ENCODE measurements around the gene NOS1.

Gene NOS1

DNA sequence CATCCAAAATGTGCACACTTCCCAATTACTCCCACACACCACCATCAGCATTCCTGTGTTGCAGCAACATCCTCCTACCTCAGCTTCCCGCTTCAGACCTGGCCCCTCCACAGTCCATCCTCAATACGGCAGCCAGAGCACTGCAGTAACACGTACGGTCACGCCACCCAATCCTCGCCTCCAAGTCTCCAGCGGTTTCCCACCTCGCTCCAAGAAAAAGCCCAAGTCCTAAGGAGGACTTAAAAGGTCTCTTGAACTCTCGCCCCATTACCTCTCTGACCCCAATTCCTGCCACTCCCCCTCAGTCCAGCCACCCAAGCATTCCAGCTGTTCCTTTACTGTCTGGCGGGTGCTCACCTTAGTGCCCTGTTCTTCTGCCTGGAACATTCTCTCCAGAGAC lies 183.1 kb downstream of the NOS1 start:
- DNase-seq (ENCODE audit: low read depth, low spot score), result no peak

DNA sequence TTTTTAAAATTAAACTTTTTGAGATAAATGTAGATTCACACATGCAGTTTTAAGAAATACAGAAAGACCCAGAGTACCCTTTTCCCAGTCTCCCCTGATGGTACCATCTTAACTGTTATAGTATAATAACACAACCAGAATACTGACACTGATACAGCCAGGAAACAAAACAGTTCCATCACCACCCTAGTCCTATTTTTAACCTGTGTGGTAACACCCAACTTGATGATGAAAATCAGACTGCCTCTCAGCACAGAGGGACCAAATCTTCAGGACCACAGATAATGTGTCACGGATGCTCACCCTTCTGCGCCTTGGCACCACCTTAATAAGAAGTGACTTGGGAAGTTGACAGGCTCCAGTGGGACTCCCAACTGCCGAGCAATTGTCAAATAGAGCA lies 189.3 kb downstream of the NOS1 start:
- no peak for DNase-seq (ENCODE audit: low read depth, low spot score)

DNA sequence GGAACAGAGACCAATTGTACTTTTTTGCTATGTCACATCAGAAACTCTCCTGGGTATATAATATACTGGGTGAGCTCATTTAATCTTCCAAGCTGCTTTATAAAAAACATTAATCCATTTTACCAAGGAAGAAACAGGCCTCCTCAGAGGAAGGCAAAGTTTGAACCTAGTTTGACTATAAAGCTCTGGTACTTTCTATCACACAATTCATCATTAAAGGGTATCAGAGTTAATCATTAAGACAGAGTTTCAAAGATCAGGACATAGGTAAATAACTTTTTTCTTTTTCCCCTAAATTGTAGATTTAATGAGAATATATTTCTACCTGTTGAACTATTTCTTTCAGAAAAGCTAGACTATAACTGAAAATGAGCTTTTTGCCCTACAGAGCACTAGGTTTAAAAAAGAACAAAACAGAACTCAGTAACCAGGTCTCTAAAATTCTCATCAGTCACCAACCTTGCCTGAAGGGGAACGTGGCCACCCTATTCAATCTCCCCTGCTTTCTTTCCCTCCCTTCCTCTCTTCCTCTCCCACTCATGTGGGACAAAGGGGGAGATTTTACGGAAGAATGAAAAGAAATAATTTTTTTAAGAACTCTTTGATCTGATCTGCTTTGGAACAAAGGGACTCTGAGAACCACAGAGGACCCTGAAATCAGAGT lies 189.8 kb downstream of the NOS1 start:
- DNase-seq (ENCODE audit: low read depth, low spot score), result no peak

- DNase-seq (ENCODE audit: low read depth, low spot score), result no peak
Observed at GRCh38 chr12:117169548-117169947, 191.9 kb downstream of the NOS1 start.

DNA sequence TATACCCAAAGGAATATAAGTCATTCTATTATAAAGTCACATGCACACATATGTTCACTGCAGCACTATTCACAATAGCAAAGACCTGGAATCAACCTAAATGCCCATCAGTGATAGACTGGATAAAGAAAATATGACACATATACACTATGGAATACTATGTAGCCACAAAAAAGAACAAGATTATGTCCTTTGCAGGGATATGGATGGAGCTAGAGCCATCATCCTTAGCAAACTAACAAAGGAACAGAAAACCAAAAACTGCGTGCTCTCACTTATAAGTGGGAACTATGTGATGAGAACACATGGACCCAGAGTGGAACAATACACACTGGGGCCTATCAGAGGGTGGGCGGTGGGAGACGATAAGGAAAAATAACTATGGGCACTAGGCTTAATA lies 192.4 kb downstream of the NOS1 start:
- DNase-seq (ENCODE audit: low read depth, low spot score), result no peak

- DNase-seq (ENCODE audit: low read depth, low spot score), result no peak
Observed at GRCh38 chr12:117167769-117168168, 193.7 kb downstream of the NOS1 start.

GRCh38 chr12:117166107-117166506 lies 195.3 kb downstream of the NOS1 start:
- no peak for DNase-seq (ENCODE audit: low read depth, low spot score)

GRCh38 chr12:117165342-117165741 lies 196.1 kb downstream of the NOS1 start:
- DNase-seq (ENCODE audit: low read depth, low spot score), result no peak

- no peak for DNase-seq (ENCODE audit: low read depth, low spot score)
Observed at GRCh38 chr12:117162633-117163032, 198.8 kb downstream of the NOS1 start.

GRCh38 chr12:117162167-117162539 lies 199.3 kb downstream of the NOS1 start:
- DNase-seq (ENCODE audit: low read depth, low spot score), result no peak

- DNase-seq (ENCODE audit: low read depth, low spot score), result no peak
Observed at GRCh38 chr12:117161460-117162166, 199.8 kb downstream of the NOS1 start.

- no peak for DNase-seq (ENCODE audit: low read depth, low spot score)
Observed at GRCh38 chr12:117159674-117160073, 201.8 kb downstream of the NOS1 start.

GRCh38 chr12:117158911-117159553 lies 202.4 kb downstream of the NOS1 start:
- DNase-seq (ENCODE audit: low read depth, low spot score), result no peak

Measured in smooth muscle cell of the brain vasculature (primary cell).